ENCODE data around the gene MYNN.
A peak's percentile ranks its signal among the peaks of the same experiment; 100 is the strongest.

The MYNN gene

DNA sequence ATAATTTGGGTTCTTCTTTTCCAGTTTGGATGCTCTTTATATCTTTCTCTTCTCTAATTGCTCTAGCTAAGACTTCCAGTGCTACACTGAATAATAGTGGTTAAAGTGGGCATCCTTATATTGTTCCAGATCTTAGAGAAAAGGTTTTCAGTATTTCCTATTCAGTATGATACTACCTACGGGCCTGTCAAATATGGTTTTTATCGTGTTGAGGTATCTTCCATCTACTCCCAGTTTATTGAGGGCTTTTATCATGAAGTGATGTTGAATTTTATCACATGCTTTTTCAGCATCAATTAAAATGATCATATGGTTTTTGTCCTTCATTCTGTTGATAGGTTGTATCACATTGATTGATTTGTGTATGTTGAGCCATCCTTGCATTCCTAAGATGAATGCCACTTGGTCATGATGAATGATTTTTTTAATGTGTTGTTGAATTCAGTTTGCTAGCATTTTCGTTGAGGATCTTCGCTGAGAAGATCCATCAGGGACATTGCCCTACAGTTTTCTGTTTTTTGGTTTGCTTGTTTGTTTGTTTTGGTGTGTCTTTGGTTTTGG, 42.5 kb downstream of the MYNN start:
- no peak overlapping the region for H3K4ac ChIP-seq (ENCODE audit: low read length)

DNA sequence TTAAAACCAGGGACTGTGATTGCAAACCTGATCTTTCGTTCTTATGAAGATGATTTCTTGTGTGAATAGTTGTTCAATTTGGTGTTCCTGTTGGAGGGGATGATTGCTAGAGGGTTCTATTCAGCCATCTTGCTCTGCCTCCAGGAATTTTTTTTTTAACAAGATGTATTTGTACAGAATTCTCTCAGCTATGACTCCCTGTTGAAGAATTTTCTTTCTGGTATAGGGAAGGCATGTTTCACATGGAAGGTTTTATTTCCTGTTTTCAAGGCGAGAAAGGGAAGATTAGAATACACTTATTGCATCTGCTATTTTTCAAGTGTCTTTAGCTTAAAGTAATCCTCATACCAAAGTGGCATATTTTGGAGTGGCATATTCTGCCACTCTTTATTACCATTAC, 45.1 kb downstream of the MYNN start:
- Histone ChIP-seq H4K8ac (ENCODE audit: low read depth, low read length) (no peak overlapping the region), H3K27me3 (ENCODE audit: control insufficient read depth in 3 of 3, insufficient read depth in 3 of 3, low read depth in 1 of 3, low read length in 3 of 3) (peaks cover 0 to 7% (median 0%) of the 10 kb centered on the region in 3 experiments), H3K27ac (replicated peaks; ENCODE audit: low read length) (no peak overlapping the region), H3K4me2 (ENCODE audit: insufficient read depth, low read length, poor library complexity, severe bottlenecking) (no peak overlapping the region), H2BK5ac (ENCODE audit: low read length) (no peak overlapping the region), H3K9ac (ENCODE audit: low read depth, low read length, poor library complexity) (no peak overlapping the region), H2AFZ (ENCODE audit: low read length) (no peak overlapping the region), H2AK5ac (ENCODE audit: low read depth, low read length) (no peak overlapping the region), H2BK12ac (ENCODE audit: low read length) (no peak overlapping the region), H3K14ac (ENCODE audit: low read length) (no peak overlapping the region), H3K18ac (ENCODE audit: low read length) (no peak overlapping the region), H2BK120ac (ENCODE audit: low read depth, low read length) (no peak overlapping the region), H3K23ac (ENCODE audit: low read depth, low read length, poor library complexity) (no peak overlapping the region), H3K4me1 (ENCODE audit: control insufficient read depth in 2 of 2, insufficient read depth in 1 of 2, low read depth in 1 of 2, low read length in 2 of 2) (no peaks in the 10 kb centered on the region), H3K4me3 (ENCODE audit: low read length in 2 of 2) (no peak overlapping the region), H4K91ac (ENCODE audit: low read depth, low read length, poor library complexity) (no peak overlapping the region), H3K9me3 (replicated peaks in 1 of 2; ENCODE audit: control insufficient read depth in 2 of 2, insufficient read depth in 1 of 2, low read depth in 1 of 2, low read length in 2 of 2) (peaks cover 4% of the 10 kb centered on the region in 2 donors), H3K4ac (ENCODE audit: low read length) (no peak overlapping the region), H3K79me1 (ENCODE audit: low read depth, low read length) (no peaks in the 10 kb centered on the region), H3K36me3 (replicated peaks in 1 of 2; ENCODE audit: control insufficient read depth in 2 of 2, insufficient read depth in 2 of 2, low read length in 2 of 2) (no peaks in the 10 kb centered on the region), H2BK15ac (ENCODE audit: low read length) (no peak overlapping the region)
- no CpG with 5 or more reads among the region's 2 CpGs for WGBS, 2 donors (ENCODE audit: extremely low coverage in 2 of 2, insufficient read length in 2 of 2, insufficient replicate concordance in 1 of 2)
- DNase-seq (ENCODE audit: low spot score), result no peak

More for the DNA sequence above, 42.5 kb downstream of the MYNN start:
- Histone ChIP-seq H4K91ac (ENCODE audit: low read depth, low read length, poor library complexity) (no peak overlapping the region), H2BK15ac (ENCODE audit: low read length) (no peak overlapping the region), H3K4me3 (ENCODE audit: low read length in 2 of 2) (no peak overlapping the region), H3K23ac (ENCODE audit: low read depth, low read length, poor library complexity) (no peak overlapping the region), H3K18ac (ENCODE audit: low read length) (no peak overlapping the region), H3K27me3 (ENCODE audit: control insufficient read depth in 3 of 3, insufficient read depth in 3 of 3, low read depth in 1 of 3, low read length in 3 of 3) (peaks cover 0 to 7% (median 0%) of the 10 kb centered on the region in 3 experiments), H2BK5ac (ENCODE audit: low read length) (no peak overlapping the region), H3K9ac (ENCODE audit: low read depth, low read length, poor library complexity) (no peak overlapping the region), H3K9me3 (replicated peaks in 1 of 2; ENCODE audit: control insufficient read depth in 2 of 2, insufficient read depth in 1 of 2, low read depth in 1 of 2, low read length in 2 of 2) (peaks cover 4% of the 10 kb centered on the region in 2 donors), H4K8ac (ENCODE audit: low read depth, low read length) (no peak overlapping the region), H3K79me1 (ENCODE audit: low read depth, low read length) (no peaks in the 10 kb centered on the region), H3K27ac (replicated peaks; ENCODE audit: low read length) (no peak overlapping the region), H3K4me1 (ENCODE audit: control insufficient read depth in 2 of 2, insufficient read depth in 1 of 2, low read depth in 1 of 2, low read length in 2 of 2) (no peaks in the 10 kb centered on the region), H2BK120ac (ENCODE audit: low read depth, low read length) (no peak overlapping the region), H3K14ac (ENCODE audit: low read length) (no peak overlapping the region), H2AFZ (ENCODE audit: low read length) (no peak overlapping the region), H3K4me2 (ENCODE audit: insufficient read depth, low read length, poor library complexity, severe bottlenecking) (no peak overlapping the region), H2BK12ac (ENCODE audit: low read length) (no peak overlapping the region), H2AK5ac (ENCODE audit: low read depth, low read length) (no peak overlapping the region), H3K36me3 (replicated peaks in 1 of 2; ENCODE audit: control insufficient read depth in 2 of 2, insufficient read depth in 2 of 2, low read length in 2 of 2) (no peaks in the 10 kb centered on the region)
- DNase-seq (ENCODE audit: low spot score), result no peak
- no CpG with 5 or more reads among the region's 4 CpGs for WGBS, 2 donors (ENCODE audit: extremely low coverage in 2 of 2, insufficient read length in 2 of 2, insufficient replicate concordance in 1 of 2)

DNA sequence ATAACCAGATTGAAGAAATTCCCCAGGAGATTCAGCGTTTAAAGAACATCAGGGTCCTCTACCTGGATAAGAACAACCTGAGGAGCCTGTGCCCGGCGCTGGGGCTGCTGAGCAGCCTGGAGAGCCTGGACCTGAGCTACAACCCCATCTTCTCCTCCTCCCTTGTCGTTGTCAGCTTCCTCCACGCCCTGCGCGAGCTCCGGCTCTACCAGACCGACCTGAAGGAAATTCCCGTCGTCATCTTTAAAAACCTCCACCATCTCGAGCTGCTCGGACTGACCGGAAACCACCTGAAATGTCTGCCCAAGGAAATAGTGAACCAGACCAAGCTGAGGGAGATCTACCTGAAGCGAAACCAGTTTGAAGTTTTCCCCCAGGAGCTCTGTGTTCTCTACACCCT, 48.9 kb downstream of the MYNN start:
- no peak overlapping the region for H2BK120ac ChIP-seq (ENCODE audit: low read depth, low read length)
- H3K4me2 ChIP-seq (ENCODE audit: insufficient read depth, low read length, poor library complexity, severe bottlenecking), result no peak overlapping the region
- H3K23ac ChIP-seq (ENCODE audit: low read depth, low read length, poor library complexity), result no peak overlapping the region
- no CpG with 5 or more reads among the region's 15 CpGs for WGBS, 2 donors (ENCODE audit: extremely low coverage in 2 of 2, insufficient read length in 2 of 2, insufficient replicate concordance in 1 of 2)
- no peaks in the 10 kb centered on the region for H3K4me1 ChIP-seq (ENCODE audit: control insufficient read depth in 2 of 2, insufficient read depth in 1 of 2, low read depth in 1 of 2, low read length in 2 of 2)
- DNase-seq (ENCODE audit: low spot score), result no peak
- no peak overlapping the region for H3K14ac ChIP-seq (ENCODE audit: low read length)
- no peaks in the 10 kb centered on the region for H3K9me3 ChIP-seq (replicated peaks in 1 of 2; ENCODE audit: control insufficient read depth in 2 of 2, insufficient read depth in 1 of 2, low read depth in 1 of 2, low read length in 2 of 2)
- peak overlapping the region; percentile 63 for H2AK5ac ChIP-seq (ENCODE audit: low read depth, low read length)
- H2BK15ac ChIP-seq (ENCODE audit: low read length), result no peak overlapping the region
- no peak overlapping the region for H3K18ac ChIP-seq (ENCODE audit: low read length)
- no peaks in the 10 kb centered on the region for H3K79me1 ChIP-seq (ENCODE audit: low read depth, low read length)
- no peak overlapping the region for H2BK12ac ChIP-seq (ENCODE audit: low read length)
- H2AFZ ChIP-seq (ENCODE audit: low read length), result no peak overlapping the region
- no peak overlapping the region for H3K4me3 ChIP-seq (ENCODE audit: low read length in 2 of 2)
- H3K4ac ChIP-seq (ENCODE audit: low read length), result no peak overlapping the region
- H3K27me3 ChIP-seq (ENCODE audit: control insufficient read depth in 3 of 3, insufficient read depth in 3 of 3, low read depth in 1 of 3, low read length in 3 of 3), result peaks cover 0 to 7% (median 0%) of the 10 kb centered on the region in 3 experiments
- H4K91ac ChIP-seq (ENCODE audit: low read depth, low read length, poor library complexity), result no peak overlapping the region
- H3K27ac ChIP-seq (replicated peaks; ENCODE audit: low read length), result no peak overlapping the region
- no peaks in the 10 kb centered on the region for H3K36me3 ChIP-seq (replicated peaks in 1 of 2; ENCODE audit: control insufficient read depth in 2 of 2, insufficient read depth in 2 of 2, low read length in 2 of 2)
- no peak overlapping the region for H4K8ac ChIP-seq (ENCODE audit: low read depth, low read length)
- H3K9ac ChIP-seq (ENCODE audit: low read depth, low read length, poor library complexity), result no peak overlapping the region
- peak overlapping the region; percentile 11 for H2BK5ac ChIP-seq (ENCODE audit: low read length)

DNA sequence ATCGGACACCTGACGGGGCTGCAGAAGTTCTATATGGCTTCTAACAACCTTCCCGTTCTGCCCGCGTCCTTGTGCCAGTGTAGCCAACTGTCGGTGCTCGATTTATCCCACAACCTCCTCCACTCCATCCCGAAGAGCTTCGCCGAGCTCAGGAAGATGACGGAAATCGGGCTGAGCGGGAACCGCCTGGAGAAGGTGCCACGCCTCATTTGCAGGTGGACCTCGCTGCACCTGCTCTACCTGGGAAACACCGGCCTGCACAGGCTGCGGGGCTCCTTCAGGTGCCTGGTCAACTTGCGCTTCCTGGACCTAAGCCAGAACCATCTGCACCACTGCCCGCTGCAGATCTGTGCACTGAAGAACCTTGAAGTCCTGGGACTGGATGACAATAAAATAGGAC, 49.3 kb downstream of the MYNN start:
- no peak overlapping the region for H3K4me3 ChIP-seq (ENCODE audit: low read length in 2 of 2)
- no peak overlapping the region for H3K4ac ChIP-seq (ENCODE audit: low read length)
- no peak overlapping the region for H3K18ac ChIP-seq (ENCODE audit: low read length)
- H2AFZ ChIP-seq (ENCODE audit: low read length), result no peak overlapping the region
- H3K4me2 ChIP-seq (ENCODE audit: insufficient read depth, low read length, poor library complexity, severe bottlenecking), result no peak overlapping the region
- H2AK5ac ChIP-seq (ENCODE audit: low read depth, low read length), result no peak overlapping the region
- H3K14ac ChIP-seq (ENCODE audit: low read length), result peak overlapping the region; percentile 38
- no peaks in the 10 kb centered on the region for H3K79me1 ChIP-seq (ENCODE audit: low read depth, low read length)
- no peak overlapping the region for H2BK15ac ChIP-seq (ENCODE audit: low read length)
- H3K27me3 ChIP-seq (ENCODE audit: control insufficient read depth in 3 of 3, insufficient read depth in 3 of 3, low read depth in 1 of 3, low read length in 3 of 3), result peaks cover 0 to 7% (median 0%) of the 10 kb centered on the region in 3 experiments
- H2BK120ac ChIP-seq (ENCODE audit: low read depth, low read length), result no peak overlapping the region
- no peaks in the 10 kb centered on the region for H3K9me3 ChIP-seq (replicated peaks in 1 of 2; ENCODE audit: control insufficient read depth in 2 of 2, insufficient read depth in 1 of 2, low read depth in 1 of 2, low read length in 2 of 2)
- H3K27ac ChIP-seq (replicated peaks; ENCODE audit: low read length), result no peak overlapping the region
- no CpG with 5 or more reads among the region's 20 CpGs for WGBS, 2 donors (ENCODE audit: extremely low coverage in 2 of 2, insufficient read length in 2 of 2, insufficient replicate concordance in 1 of 2)
- no peaks in the 10 kb centered on the region for H3K4me1 ChIP-seq (ENCODE audit: control insufficient read depth in 2 of 2, insufficient read depth in 1 of 2, low read depth in 1 of 2, low read length in 2 of 2)
- H3K36me3 ChIP-seq (replicated peaks in 1 of 2; ENCODE audit: control insufficient read depth in 2 of 2, insufficient read depth in 2 of 2, low read length in 2 of 2), result no peaks in the 10 kb centered on the region
- H3K9ac ChIP-seq (ENCODE audit: low read depth, low read length, poor library complexity), result no peak overlapping the region
- H2BK12ac ChIP-seq (ENCODE audit: low read length), result no peak overlapping the region
- no peak overlapping the region for H4K91ac ChIP-seq (ENCODE audit: low read depth, low read length, poor library complexity)
- H3K23ac ChIP-seq (ENCODE audit: low read depth, low read length, poor library complexity), result no peak overlapping the region
- H4K8ac ChIP-seq (ENCODE audit: low read depth, low read length), result no peak overlapping the region
- DNase-seq (ENCODE audit: low spot score), result no peak
- peak overlapping the region; percentile 11 for H2BK5ac ChIP-seq (ENCODE audit: low read length)

Measured in neuronal stem cell (in vitro differentiated cells).